ENCODE data around the gene STYXL1.
A peak's percentile ranks its signal among the peaks of the same experiment; 100 is the strongest.

STYXL1 gene

GRCh38 chr7:76000566-76000965 lies 47.2 kb downstream of the STYXL1 start:
- no peak overlapping the region for H3K4me3 ChIP-seq (ENCODE audit: low read depth, low read length)
- H3K27me3 ChIP-seq (ENCODE audit: control insufficient read depth, insufficient read depth, low read length), result no peaks in the 10 kb centered on the region
- H3K27ac ChIP-seq, result no peak overlapping the region
- H3K36me3 ChIP-seq (ENCODE audit: control insufficient read depth, insufficient read depth, low read length), result no peaks in the 10 kb centered on the region
- H3K79me2 ChIP-seq, result no peaks in the 10 kb centered on the region
- no peak overlapping the region for H3K4me2 ChIP-seq (ENCODE audit: low read length)
- no peak overlapping the region for H3K9ac ChIP-seq
- H3K4me1 ChIP-seq, result no peaks in the 10 kb centered on the region
- no peak overlapping the region for H2AFZ ChIP-seq
- H3K9me3 ChIP-seq (ENCODE audit: control insufficient read depth, low read length), result no peaks in the 10 kb centered on the region
- TF ChIP-seq CTCF (IDR thresholded peaks at IDR 0.05), result no peak

GRCh38 chr7:75998038-75998437 lies 49.8 kb downstream of the STYXL1 start:
- H2AFZ ChIP-seq, result no peak overlapping the region
- no peak for TF ChIP-seq CTCF (IDR thresholded peaks at IDR 0.05)
- H3K79me2 ChIP-seq, result no peaks in the 10 kb centered on the region
- peaks cover 3% of the 10 kb centered on the region for H3K4me1 ChIP-seq
- H3K27ac ChIP-seq, result no peak overlapping the region
- no peaks in the 10 kb centered on the region for H3K9me3 ChIP-seq (ENCODE audit: control insufficient read depth, low read length)
- H3K36me3 ChIP-seq (ENCODE audit: control insufficient read depth, insufficient read depth, low read length), result no peaks in the 10 kb centered on the region
- no peak overlapping the region for H3K4me2 ChIP-seq (ENCODE audit: low read length)
- no peak overlapping the region for H3K4me3 ChIP-seq (ENCODE audit: low read depth, low read length)
- H3K9ac ChIP-seq, result no peak overlapping the region
- H3K27me3 ChIP-seq (ENCODE audit: control insufficient read depth, insufficient read depth, low read length), result no peaks in the 10 kb centered on the region

GRCh38 chr7:75996476-75996875 lies 51.3 kb downstream of the STYXL1 start:
- H3K27ac ChIP-seq, result no peak overlapping the region
- no peak for TF ChIP-seq CTCF (IDR thresholded peaks at IDR 0.05)
- no peak overlapping the region for H2AFZ ChIP-seq
- H3K27me3 ChIP-seq (ENCODE audit: control insufficient read depth, insufficient read depth, low read length), result no peaks in the 10 kb centered on the region
- no peaks in the 10 kb centered on the region for H3K79me2 ChIP-seq
- no peak overlapping the region for H3K4me3 ChIP-seq (ENCODE audit: low read depth, low read length)
- H3K9ac ChIP-seq, result no peak overlapping the region
- no peaks in the 10 kb centered on the region for H3K9me3 ChIP-seq (ENCODE audit: control insufficient read depth, low read length)
- no peak overlapping the region for H3K4me2 ChIP-seq (ENCODE audit: low read length)
- H3K36me3 ChIP-seq (ENCODE audit: control insufficient read depth, insufficient read depth, low read length), result no peaks in the 10 kb centered on the region
- H3K4me1 ChIP-seq, result peaks cover 3% of the 10 kb centered on the region

- no peaks in the 10 kb centered on the region for H3K36me3 ChIP-seq (ENCODE audit: control insufficient read depth, insufficient read depth, low read length)
- H3K9ac ChIP-seq, result no peak overlapping the region
- no peaks in the 10 kb centered on the region for H3K9me3 ChIP-seq (ENCODE audit: control insufficient read depth, low read length)
- TF ChIP-seq CTCF (IDR thresholded peaks at IDR 0.05), result no peak
- no peak overlapping the region for H2AFZ ChIP-seq
- no peaks in the 10 kb centered on the region for H3K79me2 ChIP-seq
- H3K27ac ChIP-seq, result no peak overlapping the region
- peaks cover 3% of the 10 kb centered on the region for H3K4me1 ChIP-seq
- H3K27me3 ChIP-seq (ENCODE audit: control insufficient read depth, insufficient read depth, low read length), result no peaks in the 10 kb centered on the region
- H3K4me3 ChIP-seq (ENCODE audit: low read depth, low read length), result no peak overlapping the region
- no peak overlapping the region for H3K4me2 ChIP-seq (ENCODE audit: low read length)
These were observed 51.8 kb downstream of the STYXL1 start for GRCh38 chr7:75995996-75996395.

- Histone ChIP-seq H3K27me3 (ENCODE audit: control insufficient read depth, insufficient read depth, low read length) (no peaks in the 10 kb centered on the region), H3K79me2 (no peaks in the 10 kb centered on the region), H3K9ac (no peak overlapping the region), H3K4me1 (peaks cover 3% of the 10 kb centered on the region), H2AFZ (peak overlapping the region; percentile 78), H3K36me3 (ENCODE audit: control insufficient read depth, insufficient read depth, low read length) (no peaks in the 10 kb centered on the region), H3K4me2 (ENCODE audit: low read length) (peak overlapping the region; percentile 97), H3K9me3 (ENCODE audit: control insufficient read depth, low read length) (no peaks in the 10 kb centered on the region), H3K27ac (peak overlapping the region; percentile 48), H3K4me3 (ENCODE audit: low read depth, low read length) (peak overlapping the region; percentile 91)
- no peak for TF ChIP-seq CTCF (IDR thresholded peaks at IDR 0.05)
These were observed 52.7 kb downstream of the STYXL1 start for GRCh38 chr7:75995052-75995471.
